HS-27A (cell line): ENCODE measurements around the gene TSPEAR.
"Not testable (repeated sequence)": the region's sequence is repeated elsewhere in the genome, so short reads cannot be mapped to it uniquely, and the experiment has no call there.

ENCODE experiments used
- DNase-seq: peaks from one replicate; pipeline ENCODE4 v3.0.0-alpha.2; 2012; ENCODE audit warnings: low read depth, missing footprints

The TSPEAR gene

GRCh38 chr21:44515359-44516165 is 195.8 kb downstream of the TSPEAR start:
- DNase-seq = no peak

GRCh38 chr21:44514746-44515358 is 196.5 kb downstream of the TSPEAR start:
- no peak for DNase-seq

GRCh38 chr21:44514218-44514520 is 197.2 kb downstream of the TSPEAR start:
- DNase-seq = no peak

GRCh38 chr21:44513389-44514217 is 197.8 kb downstream of the TSPEAR start:
- no peak for DNase-seq

GRCh38 chr21:44512496-44513388 is 198.6 kb downstream of the TSPEAR start:
- no peak for DNase-seq

DNA sequence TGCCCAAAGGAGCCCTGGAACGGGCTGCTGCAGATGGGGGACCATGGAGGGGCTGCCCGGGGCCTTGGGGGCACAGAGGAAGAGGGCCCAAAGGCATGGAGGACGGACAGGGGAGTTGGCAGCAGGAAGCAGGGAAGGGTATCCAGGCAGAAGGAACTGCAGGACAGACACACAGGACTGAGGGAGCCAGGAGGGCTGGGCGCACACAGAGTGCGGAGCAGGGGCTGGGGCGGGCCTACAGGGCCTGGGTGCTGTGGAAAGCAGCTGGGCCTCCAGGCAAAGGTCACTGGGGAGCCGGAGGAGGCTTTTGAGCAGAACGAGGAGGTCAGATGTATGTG is 199.5 kb downstream of the TSPEAR start:
- DNase-seq = no peak

- no peak for DNase-seq
Observed at GRCh38 chr21:44511219-44511937, 200.0 kb downstream of the TSPEAR start.

DNA sequence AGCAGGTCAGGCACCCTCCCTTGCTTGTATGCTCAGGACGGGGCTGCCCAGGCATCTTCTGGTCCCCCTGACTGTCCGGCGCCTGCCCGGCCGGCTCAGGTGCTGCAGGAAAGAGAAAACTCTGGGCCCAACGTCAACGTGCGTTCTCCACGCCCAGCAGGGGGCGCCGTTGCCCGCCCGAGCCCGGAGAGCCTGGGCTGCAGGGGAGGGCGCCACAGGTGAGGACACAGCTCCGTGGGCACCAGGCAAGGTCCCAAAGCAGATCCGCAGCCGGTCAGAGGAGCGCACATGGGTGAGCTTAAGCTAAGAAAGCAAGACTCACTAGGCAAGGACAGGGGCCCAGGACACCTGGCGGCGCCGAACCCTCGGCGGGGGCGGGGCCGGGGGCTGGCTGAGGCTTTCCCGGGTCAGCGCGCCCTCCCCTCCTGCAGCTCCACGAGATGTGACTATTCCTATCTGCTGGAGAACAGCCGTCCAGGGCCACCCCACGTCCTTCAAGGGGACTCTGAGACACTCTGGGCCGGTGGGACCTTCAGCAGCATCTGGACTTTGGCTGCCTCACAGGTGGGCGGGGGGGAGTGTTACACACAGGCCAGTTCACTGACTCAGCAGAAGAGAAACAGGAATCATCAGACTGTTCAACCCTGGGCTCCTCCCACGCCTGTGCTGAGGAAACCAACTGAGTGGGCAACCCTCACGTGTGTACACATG is 200.7 kb downstream of the TSPEAR start:
- no peak for DNase-seq

DNA sequence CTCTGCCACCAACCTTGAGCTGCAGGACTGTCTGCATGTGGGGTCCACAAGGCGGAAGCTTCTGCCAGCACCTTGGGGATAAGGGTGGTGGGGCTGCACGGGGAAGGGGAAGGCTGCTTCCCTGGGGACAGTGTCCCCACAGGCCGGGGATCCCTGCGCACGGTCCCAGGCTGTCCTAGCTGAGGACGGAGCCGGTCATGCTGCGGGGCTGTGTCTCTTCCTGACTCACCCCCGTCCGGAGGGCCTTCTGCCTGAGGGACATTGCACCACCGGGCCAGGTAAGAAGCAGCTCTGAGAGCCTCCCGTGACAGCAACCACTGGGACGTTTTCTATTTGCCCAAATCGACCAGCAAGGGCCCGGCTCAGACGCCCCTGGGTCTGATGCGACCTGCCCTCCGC is 201.3 kb downstream of the TSPEAR start:
- no peak for DNase-seq

DNA sequence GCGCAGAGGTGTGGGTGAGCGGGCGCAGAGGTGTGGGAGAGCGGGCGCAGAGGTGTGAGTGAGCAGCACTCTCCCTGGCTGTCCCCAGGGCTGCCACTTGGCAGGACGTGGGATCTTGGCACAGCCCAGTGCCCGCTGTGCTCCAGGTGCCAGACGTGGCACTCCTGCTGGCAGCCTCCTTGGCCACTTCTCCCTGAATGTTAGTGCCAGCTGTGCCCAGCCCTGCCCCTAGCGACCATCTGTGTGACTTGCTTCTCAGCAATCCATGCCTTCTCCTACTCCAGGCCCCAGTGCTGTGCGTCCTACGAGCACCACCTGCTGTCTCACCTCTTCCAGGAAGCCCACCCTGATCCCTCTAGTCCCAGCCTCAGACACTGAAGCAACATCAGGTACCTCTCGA is 201.8 kb downstream of the TSPEAR start:
- no peak for DNase-seq

GRCh38 chr21:44508711-44509445 is 202.5 kb downstream of the TSPEAR start:
- no peak for DNase-seq

- DNase-seq = no peak
Observed at GRCh38 chr21:44508426-44508710, 203.0 kb downstream of the TSPEAR start.

- DNase-seq = no peak
Observed at GRCh38 chr21:44507673-44508425, 203.5 kb downstream of the TSPEAR start.

- DNase-seq = no peak
Observed at GRCh38 chr21:44506279-44507255, 204.8 kb downstream of the TSPEAR start.

GRCh38 chr21:44505673-44506278 is 205.6 kb downstream of the TSPEAR start:
- DNase-seq = no peak

DNA sequence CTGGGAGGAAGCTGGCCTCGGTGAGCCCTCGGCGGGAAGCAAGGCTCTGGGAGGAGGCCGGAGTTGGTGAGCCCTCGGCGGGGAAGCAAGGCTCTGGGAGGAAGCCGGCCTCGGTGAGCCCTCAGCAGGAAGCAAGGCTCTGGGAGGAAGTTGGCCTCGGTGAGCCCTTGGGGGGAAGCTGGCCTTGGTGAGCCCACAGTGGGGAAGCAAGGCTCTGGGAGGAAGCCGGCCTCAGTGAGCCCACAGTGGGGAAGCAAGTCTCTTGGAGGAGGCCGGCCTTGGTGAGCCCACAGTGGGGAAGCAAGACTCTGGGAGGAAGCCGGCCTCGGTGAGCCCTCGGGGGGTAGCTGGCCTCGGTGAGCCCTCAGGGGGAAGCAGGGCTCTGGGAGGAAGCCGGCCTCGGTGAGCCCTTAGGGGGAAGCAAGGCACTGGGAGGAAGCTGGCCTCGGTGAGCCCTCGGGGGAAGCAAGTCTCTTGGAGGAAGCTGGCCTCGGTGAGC is 207.4 kb downstream of the TSPEAR start:
- DNase-seq = no peak

DNA sequence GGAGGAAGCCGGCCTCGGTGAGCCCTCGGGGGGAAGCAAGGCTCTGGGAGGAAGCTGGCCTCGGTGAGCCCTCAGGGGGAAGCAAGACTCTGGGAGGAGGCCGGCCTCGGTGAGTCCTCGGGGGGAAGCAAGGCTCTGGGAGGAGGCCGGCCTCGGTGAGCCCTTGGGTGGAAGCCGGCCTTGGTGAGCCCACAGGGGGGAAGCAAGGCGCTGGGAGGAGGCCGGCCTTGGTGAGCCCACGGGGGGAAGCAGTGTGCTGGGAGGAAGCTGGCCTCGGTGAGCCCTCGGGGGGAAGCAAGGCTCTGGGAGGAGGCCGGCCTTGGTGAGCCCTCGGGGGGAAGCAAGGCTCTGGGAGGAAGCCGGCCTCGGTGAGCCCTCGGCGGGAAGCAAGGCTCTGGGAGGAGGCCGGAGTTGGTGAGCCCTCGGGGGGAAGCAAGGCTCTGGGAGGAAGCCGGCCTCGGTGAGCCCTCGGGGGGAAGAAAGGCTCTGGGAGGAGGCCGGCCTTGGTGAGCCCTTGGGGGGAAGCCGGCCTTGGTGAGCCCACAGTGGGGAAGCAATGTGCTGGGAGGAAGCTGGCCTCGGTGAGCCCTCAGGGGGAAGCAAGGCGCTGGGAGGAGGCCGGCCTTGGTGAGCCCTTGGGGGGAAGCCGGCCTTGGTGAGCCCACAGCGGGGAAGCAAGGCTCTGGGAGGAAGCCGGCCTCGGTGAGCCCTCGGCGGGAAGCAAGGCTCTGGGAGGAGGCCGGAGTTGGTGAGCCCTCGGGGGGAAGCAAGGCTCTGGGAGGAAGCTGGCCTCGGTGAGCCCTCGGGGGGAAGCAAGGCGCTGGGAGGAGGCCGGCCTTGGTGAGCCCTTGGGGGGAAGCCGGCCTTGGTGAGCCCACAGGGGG is 208.1 kb downstream of the TSPEAR start:
- DNase-seq = not testable (repeated sequence)
